Calu3 (cell line): ENCODE results near the gene CPB1. TPM values are rescaled to one million over a fixed set of nuclear protein-coding genes. Genes with fewer than 3 reads are reported as not detected.

Source experiments
- BruUV-seq: library from RNA; stranded (reverse); fragments of 400-500 nt; replicated peaks from 2 replicates; lab custom pipeline; 2021; lab: Mats Ljungman, UMichigan
- CTCF ChIA-PET: fragments of 300-600 bp; sonication (Branson Sonifier 250); formaldehyde crosslinking; loops from one replicate; lab custom pipeline; 2022; ENCODE audit warnings: antibody characterized with exemption; lab: Charles Lee
- DNase-seq: peaks from one replicate; pipeline ENCODE4 v3.0.0; 2022
- H3K27ac Mint-ChIP-seq: one replicate; pipeline ENCODE4 v1.8.0; 2022; ENCODE audit warnings: mixed read lengths; ENCODE audit not compliant: unreplicated experiment
- H3K27me3 Mint-ChIP-seq: one replicate; pipeline ENCODE4 v1.8.0; 2022; ENCODE audit warnings: mixed read lengths; ENCODE audit not compliant: unreplicated experiment
- H3K36me3 Mint-ChIP-seq: one replicate; pipeline ENCODE4 v1.8.0; 2022; ENCODE audit warnings: mild to moderate bottlenecking, moderate library complexity, mixed read lengths; ENCODE audit not compliant: insufficient read depth, unreplicated experiment
- H3K4me1 Mint-ChIP-seq: one replicate; pipeline ENCODE4 v1.8.0; 2022; ENCODE audit warnings: mild to moderate bottlenecking, low read depth, mixed read lengths; ENCODE audit not compliant: unreplicated experiment
- H3K4me3 Mint-ChIP-seq: one replicate; pipeline ENCODE4 v1.8.0; 2022; ENCODE audit warnings: mild to moderate bottlenecking, low read depth, moderate library complexity, mixed read lengths; ENCODE audit not compliant: unreplicated experiment
- H3K9me3 Mint-ChIP-seq: one replicate; pipeline ENCODE4 v1.8.0; 2022; ENCODE audit warnings: low read depth, mixed read lengths; ENCODE audit not compliant: unreplicated experiment
- CTCF ChIP-seq: fragments of 200-600 bp; IDR thresholded peaks from one replicate; pipeline ENCODE4 v1.8.0; 2022; ENCODE audit warnings: antibody characterized with exemption; ENCODE audit not compliant: unreplicated experiment
- intact Hi-C: fragments of 100-400 bp; cut with micrococcal nuclease; formaldehyde crosslinking; loops from one replicate; pipeline ENCODE4 v1.10.0; 2022; ENCODE audit not compliant: unreplicated experiment
- total RNA-seq: library from RNA; stranded (reverse); gene quantifications from 2 replicates; pipeline ENCODE4 v1.2.3, GENCODE V29; 2022

Gene CPB1
- total RNA-seq, 1 experiment from 2014 or later = not detected

- Mint-ChIP-seq H3K4me1 (no peaks in the 10 kb centered on the region), H3K36me3 (no peaks in the 10 kb centered on the region), H3K4me3 (no peak overlapping the region), H3K9me3 (no peaks in the 10 kb centered on the region), H3K27ac (no peak overlapping the region), H3K27me3 (peaks cover 8% of the 10 kb centered on the region)
- no TSS peak for BruUV-seq
- intact Hi-C loops = no loop called here
- TF ChIP-seq CTCF = no peak
- no peak for DNase-seq
- CTCF ChIA-PET = interaction anchor here (0.6 kb wide), 2 partner anchors 281 to 905 kb away, joined by 4 read pairs; no protein-coding TSS in a partner anchor
Measured at GRCh38 chr3:148866261-148866660, 38.6 kb downstream of the CPB1 start.

DNA sequence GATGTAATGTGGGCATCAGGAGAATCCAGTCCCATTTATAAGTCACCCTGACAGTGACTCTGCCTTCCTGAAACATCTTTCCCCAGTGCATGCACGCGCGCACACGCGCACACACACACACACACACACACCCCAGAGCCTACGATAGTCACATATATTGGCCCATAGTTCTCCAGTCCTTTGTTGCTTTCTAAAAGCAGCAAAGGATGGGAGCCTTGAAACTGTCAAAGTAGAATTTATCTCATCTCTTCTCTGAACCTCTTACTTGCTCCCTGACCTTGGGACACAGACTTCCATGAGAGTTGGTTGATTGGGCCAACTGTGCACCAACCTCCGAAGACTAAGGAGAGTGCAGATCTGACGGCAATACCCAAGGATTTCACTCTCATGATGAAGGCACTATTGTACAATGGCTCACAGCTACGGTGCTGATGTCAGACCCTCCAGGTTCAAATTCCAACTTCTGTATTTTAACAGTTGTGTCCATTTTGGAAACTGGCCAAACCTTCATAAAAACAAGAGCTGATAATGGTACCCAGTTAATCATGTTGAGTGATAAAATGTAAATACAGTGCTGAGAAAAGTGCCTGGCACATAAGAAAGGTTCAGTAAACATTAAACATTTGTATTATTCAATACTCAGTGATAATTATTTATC, 45.8 kb downstream of the CPB1 start:
- Mint-ChIP-seq H3K4me1 (peaks cover 10% of the 10 kb centered on the region), H3K36me3 (no peaks in the 10 kb centered on the region), H3K9me3 (no peaks in the 10 kb centered on the region), H3K27ac (no peak overlapping the region), H3K27me3 (no peaks in the 10 kb centered on the region), H3K4me3 (no peak overlapping the region)
- no peak for DNase-seq
- CTCF ChIA-PET = interaction anchor here (0.6 to 2.1 kb wide), 3 partner anchors 11 to 146 kb away, joined by 3 to 8 read pairs (median 5); no protein-coding TSS in a partner anchor
- BruUV-seq = no TSS peak
- TF ChIP-seq CTCF = no peak
- intact Hi-C loops = no loop called here

DNA sequence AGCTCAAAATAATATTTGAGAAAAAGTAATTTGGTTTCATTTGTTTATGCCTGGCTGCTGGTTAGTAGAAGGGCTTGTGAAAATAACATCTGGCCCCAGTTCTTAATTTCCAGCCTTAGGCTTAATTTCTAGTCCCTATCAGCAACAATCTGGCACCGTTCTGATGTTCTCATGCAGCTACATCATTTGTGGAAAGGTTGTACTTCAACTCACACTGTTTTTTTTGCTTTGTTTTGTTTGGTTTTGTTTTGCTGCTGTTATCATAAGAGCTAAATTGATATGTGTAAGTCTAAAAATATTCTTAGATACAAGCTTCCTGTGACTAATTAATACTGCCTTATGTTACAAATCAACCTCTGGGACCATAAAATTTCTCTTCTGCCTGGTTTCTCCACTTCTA, 46.4 kb downstream of the CPB1 start:
- Mint-ChIP-seq H3K9me3 (no peaks in the 10 kb centered on the region), H3K36me3 (no peaks in the 10 kb centered on the region), H3K27me3 (no peaks in the 10 kb centered on the region), H3K4me1 (peaks cover 10% of the 10 kb centered on the region), H3K4me3 (no peak overlapping the region), H3K27ac (no peak overlapping the region)
- CTCF ChIA-PET = interaction anchor here (0.6 to 2.1 kb wide), 4 partner anchors 12 to 157 kb away, joined by 3 to 8 read pairs (median 4); no protein-coding TSS in a partner anchor
- no peak for DNase-seq
- TF ChIP-seq CTCF = no peak
- intact Hi-C loops = no loop called here
- no TSS peak for BruUV-seq

- CTCF ChIA-PET = no interaction called here
- no peak for DNase-seq
- Mint-ChIP-seq H3K4me1 (peaks cover 10% of the 10 kb centered on the region), H3K27ac (no peak overlapping the region), H3K36me3 (peaks cover 5% of the 10 kb centered on the region), H3K27me3 (no peaks in the 10 kb centered on the region), H3K9me3 (no peaks in the 10 kb centered on the region), H3K4me3 (no peak overlapping the region)
- no peak for TF ChIP-seq CTCF
- intact Hi-C loops = no loop called here
- BruUV-seq = no TSS peak
Measured at GRCh38 chr3:148878095-148878494, 50.5 kb downstream of the CPB1 start.
